Measurements from ENCODE around the gene PLEKHG3. TPM values are rescaled to one million over a fixed set of nuclear protein-coding genes. Genes with fewer than 3 reads are reported as not detected.

Gene PLEKHG3
- total RNA-seq, 1 donor: 0.27 TPM

GRCh38 chr14:64706119-64706592, 1.9 kb downstream of the PLEKHG3 start:
- DNase-seq (ENCODE audit: low read depth in 2 of 3, low spot score in 2 of 3): no peak

GRCh38 chr14:64706593-64707193, 2.5 kb downstream of the PLEKHG3 start:
- no peak for DNase-seq (ENCODE audit: low read depth in 2 of 3, low spot score in 2 of 3)

GRCh38 chr14:64707661-64708060, 3.4 kb downstream of the PLEKHG3 start:
- no peak for DNase-seq (ENCODE audit: low read depth in 2 of 3, low spot score in 2 of 3)

- DNase-seq (ENCODE audit: low read depth in 2 of 3, low spot score in 2 of 3): peak in 2 of 3 donors; percentile 62 to 88
These were observed 4.2 kb downstream of the PLEKHG3 start for GRCh38 chr14:64708148-64709004.

GRCh38 chr14:64709126-64709525, 4.9 kb downstream of the PLEKHG3 start:
- no peak for DNase-seq (ENCODE audit: low read depth in 2 of 3, low spot score in 2 of 3)

- DNase-seq (ENCODE audit: low read depth in 2 of 3, low spot score in 2 of 3): no peak
These were observed 6.8 kb downstream of the PLEKHG3 start for GRCh38 chr14:64711039-64711438.

GRCh38 chr14:64713677-64714076, 9.5 kb downstream of the PLEKHG3 start:
- no peak for DNase-seq (ENCODE audit: low read depth in 2 of 3, low spot score in 2 of 3)

GRCh38 chr14:64714432-64715025, 10.3 kb downstream of the PLEKHG3 start:
- DNase-seq (ENCODE audit: low read depth in 2 of 3, low spot score in 2 of 3): no peak

GRCh38 chr14:64715146-64715627, 11.0 kb downstream of the PLEKHG3 start:
- DNase-seq (ENCODE audit: low read depth in 2 of 3, low spot score in 2 of 3): no peak

GRCh38 chr14:64715628-64716412, 11.6 kb downstream of the PLEKHG3 start:
- DNase-seq (ENCODE audit: low read depth in 2 of 3, low spot score in 2 of 3): no peak

GRCh38 chr14:64717870-64718269, 13.6 kb downstream of the PLEKHG3 start:
- DNase-seq (ENCODE audit: low read depth in 2 of 3, low spot score in 2 of 3): no peak

GRCh38 chr14:64718762-64719161, 14.5 kb downstream of the PLEKHG3 start:
- DNase-seq (ENCODE audit: low read depth in 2 of 3, low spot score in 2 of 3): no peak

GRCh38 chr14:64719601-64720000, 15.4 kb downstream of the PLEKHG3 start:
- no peak for DNase-seq (ENCODE audit: low read depth in 2 of 3, low spot score in 2 of 3)

GRCh38 chr14:64720131-64720576, 15.9 kb downstream of the PLEKHG3 start:
- DNase-seq (ENCODE audit: low read depth in 2 of 3, low spot score in 2 of 3): no peak

GRCh38 chr14:64721391-64721791, 17.2 kb downstream of the PLEKHG3 start:
- DNase-seq (ENCODE audit: low read depth in 2 of 3, low spot score in 2 of 3): no peak

- no peak for DNase-seq (ENCODE audit: low read depth in 2 of 3, low spot score in 2 of 3)
These were observed 17.7 kb downstream of the PLEKHG3 start for GRCh38 chr14:64721899-64722298.

GRCh38 chr14:64722842-64723447, 18.7 kb downstream of the PLEKHG3 start:
- DNase-seq (ENCODE audit: low read depth in 2 of 3, low spot score in 2 of 3): no peak

- DNase-seq (ENCODE audit: low read depth in 2 of 3, low spot score in 2 of 3): no peak
These were observed 19.7 kb downstream of the PLEKHG3 start for GRCh38 chr14:64723691-64724577.

- no peak for DNase-seq (ENCODE audit: low read depth in 2 of 3, low spot score in 2 of 3)
These were observed 20.3 kb downstream of the PLEKHG3 start for GRCh38 chr14:64724578-64724930.
